T-cell (primary cell): ENCODE measurements around the gene TAF11L13. TPM values are rescaled to one million over a fixed set of nuclear protein-coding genes. Genes with fewer than 3 reads are reported as not detected.
"Not testable (repeated sequence)": the region's sequence is repeated elsewhere in the genome, so short reads cannot be mapped to it uniquely, and the experiment has no call there.

Experiments
- ATAC-seq, 4 experiments: fragments of 200-7000 bp in 3 of 4; fragments of 150-1000 bp in 1 of 4; cut with Tn5 transposase; replicated peaks in 1 of 4; 1 replicate in 3 of 4; 2 replicates in 1 of 4; pipeline ENCODE4 v1.10.0; 2021; ENCODE audit warnings: moderate library complexity in 3 of 4, mild to moderate bottlenecking in 2 of 4, moderate number of reproducible peaks in 1 of 4
- CTCF ChIA-PET, 2 donors: fragments of 300-600 bp; sonication (Branson Sonifier 250); formaldehyde crosslinking; loops; one replicate each; lab custom pipeline; 2022; ENCODE audit warnings: antibody characterized with exemption in 2 of 2; lab: Charles Lee
- POLR2A ChIA-PET, 2 donors: fragments of 300-600 bp; sonication (Branson Sonifier 250); formaldehyde crosslinking; loops; one replicate each; lab custom pipeline; 2022; ENCODE audit warnings: antibody characterized with exemption in 2 of 2; lab: Charles Lee
- DNase-seq, 35 experiments: peaks; one replicate each; pipeline versions ENCODE4 v3.0.0 to v3.0.0-alpha.2; 2013 to 2023
- H3K27ac ChIP-seq: one replicate; pipeline ENCODE4 v1.5.1; 2013; ENCODE audit warnings: low read length
- H3K27me3 ChIP-seq, 2 experiments: replicated peaks in 1 of 2; 1 replicate in 1 of 2; 2 replicates in 1 of 2; pipeline versions ENCODE4 v1.6.1 to v1.7.0; 2013; ENCODE audit warnings: low read length in 1 of 2, mixed read lengths in 1 of 2; ENCODE audit not compliant: control insufficient read depth in 2 of 2, insufficient read depth in 2 of 2; ENCODE audit errors: extremely low read depth in 1 of 2
- H3K36me3 ChIP-seq, 2 donors: 1 replicate in 1 of 2; 2 replicates in 1 of 2; pipeline versions ENCODE4 v1.6.1 to v1.7.0; 2013; ENCODE audit warnings: low read length in 1 of 2; ENCODE audit not compliant: control insufficient read depth in 2 of 2, insufficient read depth in 1 of 2; ENCODE audit errors: extremely low read depth in 1 of 2
- H3K4me1 ChIP-seq, 2 experiments: 1 replicate in 1 of 2; 2 replicates in 1 of 2; pipeline versions ENCODE4 v1.6.1 to v1.7.0; 2013; ENCODE audit warnings: low read length in 2 of 2, mixed read lengths in 1 of 2; ENCODE audit not compliant: insufficient read depth in 2 of 2, control insufficient read depth in 1 of 2; ENCODE audit errors: extremely low read depth in 1 of 2
- H3K4me3 ChIP-seq, 2 donors: 1 replicate in 1 of 2; 2 replicates in 1 of 2; pipeline versions ENCODE4 v1.5.1 to v1.7.0; 2013; ENCODE audit warnings: mild to moderate bottlenecking in 2 of 2, low read length in 1 of 2, moderate library complexity in 1 of 2; ENCODE audit not compliant: control insufficient read depth in 1 of 2; ENCODE audit errors: extremely low read depth in 1 of 2
- H3K9me3 ChIP-seq: 2 replicates; pipeline ENCODE4 v1.7.0; 2013
- H3K27ac Mint-ChIP-seq, 2 donors: one replicate each; pipeline ENCODE4 v1.8.0; 2020 to 2021; ENCODE audit warnings: mild to moderate bottlenecking in 2 of 2, mixed read lengths in 2 of 2
- H3K27me3 Mint-ChIP-seq, 2 donors: one replicate each; pipeline ENCODE4 v1.8.0; 2021 to 2022; ENCODE audit warnings: mixed read lengths in 2 of 2
- H3K36me3 Mint-ChIP-seq: one replicate; pipeline ENCODE4 v1.8.0; 2021; ENCODE audit warnings: mixed read lengths
- H3K4me1 Mint-ChIP-seq, 3 donors: one replicate each; pipeline ENCODE4 v1.8.0; 2020 to 2022; ENCODE audit warnings: mixed read lengths in 3 of 3, mild to moderate bottlenecking in 1 of 3
- H3K4me3 Mint-ChIP-seq, 3 donors: one replicate each; pipeline ENCODE4 v1.8.0; 2020 to 2022; ENCODE audit warnings: mild to moderate bottlenecking in 3 of 3, mixed read lengths in 3 of 3, moderate library complexity in 3 of 3
- H3K9me3 Mint-ChIP-seq, 3 donors: one replicate each; pipeline ENCODE4 v1.8.0; 2020 to 2022; ENCODE audit warnings: mixed read lengths in 3 of 3
- WGBS: methylation state at CpG from one replicate; pipeline ENCODE4 v1.1.5; 2013; ENCODE audit warnings: missing lambda C conversion rate; ENCODE audit not compliant: insufficient coverage; 5-methylcytosine and 5-hydroxymethylcytosine counted together
- total RNA-seq, 35 experiments: library from RNA in 6 of 35; stranded (reverse) in 6 of 35; fragments of 120-200 nt in 1 of 35; gene quantifications; one replicate each; pipeline versions ENCODE4 v1.2.1 to v1.2.4 and lab custom pipeline; 2013 to 2026

Gene TAF11L13
- total RNA-seq = not detected
- not detected for total RNA-seq (2013)
- 0 reads per million in 29 experiments for total RNA-seq (lab: John Stamatoyannopoulos, UW)

- DNase-seq, H3K4me1 ChIP-seq, H3K4me3 ChIP-seq, H3K4me1 Mint-ChIP-seq, H3K4me3 Mint-ChIP-seq, H3K36me3 ChIP-seq, POLR2A ChIA-PET, H3K9me3 ChIP-seq, ATAC-seq, H3K27ac Mint-ChIP-seq, H3K27ac ChIP-seq, CTCF ChIA-PET, H3K27me3 ChIP-seq, H3K27me3 Mint-ChIP-seq, H3K36me3 Mint-ChIP-seq: not testable (repeated sequence)
- peaks cover 12 to 17% (median 12%) of the 10 kb centered on the region in 3 donors for H3K9me3 Mint-ChIP-seq
- no CpG with 5 or more reads among the region's 12 CpGs for WGBS
Measured at GRCh38 chr5:17631788-17632187, at the start of gene TAF11L13. Gene TAF11L13 (plus strand): TSS chr5:17632088.

- not testable (repeated sequence) for H3K4me3 ChIP-seq
Measured at GRCh38 chr5:17585658-17586057, 46.2 kb upstream of the TAF11L13 start, which contains the start of gene TAF11L7. Gene TAF11L7 (minus strand): TSS chr5:17585758.

GRCh38 chr5:17590860-17591259 lies 41.0 kb upstream of the TAF11L13 start, which contains the start of gene TAF11L8:
Gene TAF11L8 (minus strand): TSS chr5:17590960.
- H3K4me1 Mint-ChIP-seq, H3K4me1 ChIP-seq, H3K36me3 ChIP-seq, H3K4me3 ChIP-seq, H3K4me3 Mint-ChIP-seq, H3K36me3 Mint-ChIP-seq, H3K27ac Mint-ChIP-seq, POLR2A ChIA-PET, H3K27me3 Mint-ChIP-seq, H3K27me3 ChIP-seq, CTCF ChIA-PET, ATAC-seq, H3K27ac ChIP-seq, H3K9me3 Mint-ChIP-seq, DNase-seq, H3K9me3 ChIP-seq: not testable (repeated sequence)
- WGBS = no CpG with 5 or more reads among the region's 16 CpGs

More at GRCh38 chr5:17585658-17586057, 46.2 kb upstream of the TAF11L13 start, which contains the start of gene TAF11L7:
- CTCF ChIA-PET, H3K36me3 Mint-ChIP-seq, DNase-seq, POLR2A ChIA-PET, H3K4me1 ChIP-seq, H3K27ac Mint-ChIP-seq, ATAC-seq, H3K27me3 ChIP-seq, H3K36me3 ChIP-seq, H3K27ac ChIP-seq, H3K4me3 Mint-ChIP-seq, H3K9me3 Mint-ChIP-seq, H3K27me3 Mint-ChIP-seq, H3K9me3 ChIP-seq, H3K4me1 Mint-ChIP-seq: not testable (repeated sequence)
- WGBS = no CpG with 5 or more reads among the region's 16 CpGs

DNA sequence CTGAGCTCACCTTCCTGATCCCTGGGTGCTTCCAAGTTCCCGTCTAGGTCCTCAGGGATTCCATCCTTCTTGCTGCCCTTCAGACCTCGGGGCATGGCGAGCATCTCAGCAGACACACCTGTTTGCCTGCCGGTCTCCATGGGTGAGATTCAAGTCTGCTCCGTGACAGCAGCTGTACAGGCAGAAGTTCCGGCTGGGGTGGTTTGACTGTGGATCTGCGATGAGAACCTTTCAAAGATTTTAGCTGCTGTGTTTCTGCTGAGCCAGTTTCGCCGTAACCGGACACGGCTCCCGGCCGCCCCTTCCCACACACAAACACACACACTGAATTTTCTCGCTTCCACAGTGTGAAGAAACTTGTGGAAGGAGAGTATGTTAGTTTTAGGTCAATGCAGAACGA lies 37.6 kb upstream of the TAF11L13 start, which contains the start of gene TAF11L9:
Gene TAF11L9, minus strand, starts transcription at position 140 of the 400 bp plus-strand sequence.
- H3K4me3 Mint-ChIP-seq, H3K27me3 ChIP-seq, H3K4me3 ChIP-seq, H3K4me1 ChIP-seq, H3K4me1 Mint-ChIP-seq, H3K9me3 Mint-ChIP-seq, H3K36me3 Mint-ChIP-seq, H3K27ac ChIP-seq, H3K27me3 Mint-ChIP-seq, H3K9me3 ChIP-seq, POLR2A ChIA-PET, DNase-seq, H3K27ac Mint-ChIP-seq, H3K36me3 ChIP-seq, ATAC-seq, CTCF ChIA-PET: not testable (repeated sequence)
- WGBS = no CpG with 5 or more reads among the region's 15 CpGs

DNA sequence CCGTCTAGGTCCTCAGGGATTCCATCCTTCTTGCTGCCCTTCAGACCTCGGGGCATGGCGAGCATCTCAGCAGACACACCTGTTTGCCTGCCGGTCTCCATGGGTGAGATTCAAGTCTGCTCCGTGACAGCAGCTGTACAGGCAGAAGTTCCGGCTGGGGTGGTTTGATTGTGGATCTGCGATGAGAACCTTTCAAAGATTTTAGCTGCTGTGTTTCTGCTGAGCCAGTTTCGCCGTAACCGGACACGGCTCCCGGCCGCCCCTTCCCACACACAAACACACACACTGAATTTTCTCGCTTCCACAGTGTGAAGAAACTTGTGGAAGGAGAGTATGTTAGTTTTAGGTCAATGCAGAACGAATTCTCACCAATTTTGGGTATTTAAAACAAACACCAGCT lies 34.2 kb upstream of the TAF11L13 start, which contains the start of gene TAF11L10:
Gene TAF11L10, minus strand, starts transcription at position 101 of the 400 bp plus-strand sequence.
- CTCF ChIA-PET, H3K4me3 Mint-ChIP-seq, H3K27me3 Mint-ChIP-seq: not testable (repeated sequence)

GRCh38 chr5:17603880-17604279 lies 28.0 kb upstream of the TAF11L13 start, which contains the start of gene TAF11L11:
Gene TAF11L11 (plus strand): TSS chr5:17604183.
- H3K36me3 Mint-ChIP-seq, H3K4me1 ChIP-seq, POLR2A ChIA-PET, H3K27ac ChIP-seq, ATAC-seq, H3K4me1 Mint-ChIP-seq, H3K27ac Mint-ChIP-seq, CTCF ChIA-PET, H3K36me3 ChIP-seq, H3K27me3 Mint-ChIP-seq, DNase-seq, H3K4me3 ChIP-seq, H3K4me3 Mint-ChIP-seq, H3K27me3 ChIP-seq, H3K9me3 ChIP-seq: not testable (repeated sequence)
- 69% methylated on average over 4 of the region's 6 CpGs for WGBS
- peaks cover 10 to 16% (median 14%) of the 10 kb centered on the region in 3 donors for H3K9me3 Mint-ChIP-seq

More for the DNA sequence above, 34.2 kb upstream of the TAF11L13 start, which contains the start of gene TAF11L10:
- H3K27ac Mint-ChIP-seq, H3K4me1 Mint-ChIP-seq, H3K27ac ChIP-seq, H3K36me3 Mint-ChIP-seq, H3K9me3 Mint-ChIP-seq, POLR2A ChIA-PET, H3K27me3 ChIP-seq, H3K36me3 ChIP-seq, DNase-seq, H3K4me3 ChIP-seq, ATAC-seq, H3K4me1 ChIP-seq, H3K9me3 ChIP-seq: not testable (repeated sequence)
- no CpG with 5 or more reads among the region's 15 CpGs for WGBS
